ENCODE results near the gene FGF7.
"Not testable (repeated sequence)": the region's sequence is repeated elsewhere in the genome, so short reads cannot be mapped to it uniquely, and the experiment has no call there.

Gene FGF7

GRCh38 chr15:49495993-49496753, 73.1 kb downstream of the FGF7 start:
- DNase-seq = no peak

- DNase-seq = no peak
Measured at GRCh38 chr15:49501586-49501985, 78.5 kb downstream of the FGF7 start.

GRCh38 chr15:49506341-49506740, 83.3 kb downstream of the FGF7 start:
- DNase-seq = no peak

GRCh38 chr15:49507261-49507660, 84.2 kb downstream of the FGF7 start:
- DNase-seq = no peak

GRCh38 chr15:49512739-49513138, 89.7 kb downstream of the FGF7 start:
- not testable (repeated sequence) for DNase-seq

GRCh38 chr15:49521802-49522201, 98.8 kb downstream of the FGF7 start:
- no peak for DNase-seq

- DNase-seq = no peak
Measured at GRCh38 chr15:49528289-49528688, 105.2 kb downstream of the FGF7 start.

GRCh38 chr15:49530092-49530491, 107.0 kb downstream of the FGF7 start:
- DNase-seq = no peak
